Lower leg skin (tissue), 3 donors: Measurements from ENCODE around the gene POMC.

Experiments
- CTCF ChIP-seq, 3 donors: fragments of 450-650 bp; IDR thresholded peaks; one replicate each; pipeline ENCODE4 v1.5.1; 2016; ENCODE audit warnings: antibody characterized with exemption in 3 of 3, mild to moderate bottlenecking in 3 of 3, moderate library complexity in 2 of 3
- POLR2A ChIP-seq, 2 donors: fragments of 450-650 bp; IDR thresholded peaks; one replicate each; pipeline ENCODE4 v1.6.1; 2016 to 2017; ENCODE audit warnings: antibody characterized with exemption in 2 of 2, mild to moderate bottlenecking in 1 of 2, moderate library complexity in 1 of 2

GRCh38 chr2:25201265-25201664 is 32.9 kb upstream of the POMC start:
- TF ChIP-seq POLR2A (IDR thresholded peaks at IDR 0.05) (no peak), CTCF (IDR thresholded peaks at IDR 0.05) (no peak)
